GM19351 (cell line): ENCODE results near the gene SLC1A7.

Experiments used
- ATAC-seq: cut with Tn5 transposase; IDR thresholded peaks from one replicate; pipeline ENCODE4 v1.9.1; 2021; ENCODE audit warnings: mild to moderate bottlenecking, moderate library complexity; ENCODE audit not compliant: unreplicated experiment

The SLC1A7 gene

DNA sequence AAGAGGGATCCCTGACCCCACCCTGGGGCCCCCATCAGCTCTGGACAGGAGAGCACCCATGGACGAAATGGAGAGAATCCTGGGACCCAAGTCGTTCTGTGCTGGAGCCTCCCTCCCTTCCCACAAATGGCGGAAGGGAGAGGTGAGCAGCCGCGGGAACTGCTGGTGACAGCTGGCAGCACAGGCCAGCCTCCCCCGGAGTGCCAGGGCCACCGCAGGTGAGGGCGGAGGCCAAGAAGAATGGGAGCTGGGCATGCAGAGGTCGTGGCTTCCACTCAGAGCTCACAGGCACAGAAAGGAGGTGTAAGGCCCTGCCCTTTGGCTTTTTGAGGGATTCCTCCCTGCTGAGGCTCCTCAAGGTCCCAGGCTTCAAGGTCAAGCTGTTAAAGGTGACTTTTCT lies 24.6 kb downstream of the SLC1A7 start:
- no peak for ATAC-seq

DNA sequence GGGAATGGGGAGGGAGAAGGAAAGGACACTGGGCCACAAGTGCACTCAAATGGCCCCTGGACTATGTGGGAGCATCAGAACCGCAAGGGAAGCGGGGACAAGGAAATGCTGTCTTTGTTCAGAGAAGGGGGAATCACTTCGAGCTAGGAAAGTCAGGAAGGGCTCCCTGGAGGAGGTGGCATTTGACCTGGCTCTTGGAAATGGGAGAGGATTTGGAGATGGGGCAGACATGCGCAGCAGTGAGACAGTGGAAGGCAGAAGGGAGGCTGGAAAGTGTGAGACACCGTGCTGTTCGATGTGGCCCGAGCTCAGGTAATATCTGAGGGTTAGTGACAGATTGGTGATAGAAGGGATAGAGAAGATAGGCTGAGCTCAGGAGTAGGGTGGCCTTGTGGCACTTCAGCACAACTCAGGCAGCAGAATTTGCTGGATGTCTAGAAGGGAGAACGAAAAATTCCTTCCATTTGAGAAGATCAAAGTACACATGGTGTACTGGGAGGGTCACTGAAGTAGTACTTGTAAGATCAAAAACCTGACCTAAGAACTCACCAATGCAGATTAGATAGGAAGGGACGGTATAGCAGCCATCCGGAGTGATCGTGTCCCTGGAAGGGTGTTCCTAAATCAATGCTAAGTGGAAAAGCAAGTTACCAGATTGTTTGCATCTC lies 25.4 kb downstream of the SLC1A7 start:
- no peak for ATAC-seq

GRCh38 chr1:53116307-53116810 lies 26.1 kb downstream of the SLC1A7 start:
- ATAC-seq = no peak

- ATAC-seq = no peak
Observed at GRCh38 chr1:53115403-53116306, 26.8 kb downstream of the SLC1A7 start.

DNA sequence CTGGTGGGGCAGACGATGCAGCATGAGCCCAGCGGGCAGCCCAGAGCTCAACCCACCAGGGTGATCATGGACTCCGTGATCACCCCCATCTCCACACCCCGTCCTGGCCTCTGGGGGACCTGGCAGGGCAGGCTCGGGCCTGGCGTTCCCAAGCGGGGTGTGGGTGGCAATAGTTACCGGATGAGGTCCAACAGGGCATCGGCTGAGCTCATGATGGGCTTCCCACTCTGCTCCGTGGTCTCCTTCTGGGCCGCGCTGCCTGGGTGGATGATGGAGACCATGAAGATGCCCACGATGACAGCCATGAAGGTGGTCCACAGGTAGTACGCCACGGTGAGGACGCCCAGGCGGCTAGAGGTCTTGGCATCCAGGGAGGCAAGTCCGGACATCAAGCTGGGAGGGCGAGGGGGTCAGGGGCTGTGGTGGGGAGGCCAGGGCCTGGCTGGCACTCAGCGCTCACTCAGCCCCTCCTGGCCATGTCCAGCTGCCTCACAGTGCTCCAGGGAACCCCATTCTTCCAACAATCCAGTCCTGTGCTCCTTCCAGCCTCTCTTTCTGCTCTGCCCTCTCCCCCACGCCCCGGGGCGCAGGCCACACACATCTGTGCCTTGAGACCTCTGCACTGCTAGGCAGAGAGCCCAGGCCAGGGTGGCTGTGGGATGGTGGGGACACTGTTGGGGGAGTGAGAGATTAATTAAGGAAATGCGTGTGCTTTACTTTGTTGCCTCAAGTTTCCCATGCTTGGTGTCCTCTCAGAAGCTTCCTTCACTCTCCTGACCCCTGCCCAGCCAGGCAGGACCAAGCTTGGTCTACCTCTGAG lies 27.6 kb downstream of the SLC1A7 start:
- ATAC-seq = no peak

GRCh38 chr1:53114090-53114489 lies 28.3 kb downstream of the SLC1A7 start:
- no peak for ATAC-seq

DNA sequence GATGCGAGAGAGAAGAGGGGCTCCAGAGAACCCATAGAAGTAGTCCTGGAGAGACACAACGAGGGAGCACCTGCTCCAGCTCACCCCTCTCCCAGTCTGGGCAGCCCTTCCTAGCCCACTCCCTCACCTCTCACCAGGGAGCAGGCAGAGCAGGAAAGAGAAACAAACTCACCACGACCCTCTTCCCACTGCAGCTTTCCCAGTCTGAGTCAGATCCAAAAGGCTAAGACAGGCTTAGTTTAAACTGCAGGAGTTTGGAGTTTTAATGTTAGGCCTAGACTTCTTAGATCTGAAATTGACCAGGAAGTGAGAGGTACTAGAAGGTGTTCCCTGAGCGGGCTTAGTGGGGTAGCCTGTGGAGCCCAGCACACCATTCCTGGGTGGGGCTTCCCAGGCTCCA lies 29.6 kb downstream of the SLC1A7 start:
- ATAC-seq = no peak

- ATAC-seq = no peak
Observed at GRCh38 chr1:53112271-53112774, 30.1 kb downstream of the SLC1A7 start.

- no peak for ATAC-seq
Observed at GRCh38 chr1:53111693-53112092, 30.7 kb downstream of the SLC1A7 start.

DNA sequence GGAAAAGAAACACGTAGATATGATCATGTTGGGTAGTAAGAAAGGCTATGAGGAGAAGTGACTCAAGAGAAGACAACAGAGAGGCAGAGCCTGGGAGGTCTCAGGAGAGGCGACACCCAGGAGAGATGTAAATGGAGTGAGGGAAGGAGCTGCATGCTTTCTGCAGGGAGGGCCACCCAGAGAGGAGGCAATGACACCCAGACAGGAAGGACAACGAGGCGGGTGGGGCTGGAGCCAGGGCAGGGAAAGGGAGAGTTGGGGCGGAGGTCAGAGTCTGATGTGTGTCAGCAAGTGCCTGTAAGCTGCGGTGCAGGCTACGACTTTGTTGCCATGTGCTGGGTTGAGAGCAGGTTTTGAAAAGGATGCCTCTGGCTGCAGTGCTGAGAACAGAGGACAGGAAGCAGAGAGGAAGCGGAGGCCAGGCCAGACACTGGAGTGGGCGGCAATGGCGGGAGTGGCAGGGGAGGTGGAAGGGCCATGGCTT lies 31.3 kb downstream of the SLC1A7 start:
- ATAC-seq = no peak

DNA sequence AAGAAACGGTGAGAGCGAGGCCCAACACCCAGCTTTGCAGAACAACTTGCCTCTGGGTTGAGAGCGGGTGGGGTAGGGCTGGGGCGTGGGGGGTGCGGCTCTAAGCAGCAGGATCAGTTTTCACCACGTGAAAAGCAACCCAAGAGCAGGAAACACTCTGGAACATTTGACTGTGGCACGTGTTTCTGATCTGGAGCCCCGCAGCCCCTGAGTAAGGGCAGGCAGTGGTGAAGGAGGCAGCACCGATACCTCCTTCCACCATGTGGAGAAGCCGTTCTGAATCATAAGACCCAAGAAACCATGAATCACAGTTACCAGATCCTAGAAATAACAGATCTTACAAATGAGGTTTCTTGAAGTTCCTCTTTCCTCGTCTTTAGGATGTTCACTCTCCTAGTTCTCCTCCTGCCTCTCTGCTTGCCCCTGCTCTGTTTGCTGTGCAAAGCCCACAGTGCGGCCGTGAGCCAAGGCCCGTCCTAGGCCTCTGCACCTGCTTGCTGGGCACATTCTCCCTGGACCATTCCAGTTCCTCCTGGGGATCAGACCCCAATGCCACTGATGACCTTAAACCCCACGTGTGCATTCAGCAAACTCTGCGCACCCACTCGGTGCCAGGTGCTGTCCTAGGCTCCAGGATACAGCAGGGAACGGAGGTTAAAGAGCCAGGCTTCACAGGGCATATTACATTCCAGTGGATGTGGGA lies 31.9 kb downstream of the SLC1A7 start:
- no peak for ATAC-seq

DNA sequence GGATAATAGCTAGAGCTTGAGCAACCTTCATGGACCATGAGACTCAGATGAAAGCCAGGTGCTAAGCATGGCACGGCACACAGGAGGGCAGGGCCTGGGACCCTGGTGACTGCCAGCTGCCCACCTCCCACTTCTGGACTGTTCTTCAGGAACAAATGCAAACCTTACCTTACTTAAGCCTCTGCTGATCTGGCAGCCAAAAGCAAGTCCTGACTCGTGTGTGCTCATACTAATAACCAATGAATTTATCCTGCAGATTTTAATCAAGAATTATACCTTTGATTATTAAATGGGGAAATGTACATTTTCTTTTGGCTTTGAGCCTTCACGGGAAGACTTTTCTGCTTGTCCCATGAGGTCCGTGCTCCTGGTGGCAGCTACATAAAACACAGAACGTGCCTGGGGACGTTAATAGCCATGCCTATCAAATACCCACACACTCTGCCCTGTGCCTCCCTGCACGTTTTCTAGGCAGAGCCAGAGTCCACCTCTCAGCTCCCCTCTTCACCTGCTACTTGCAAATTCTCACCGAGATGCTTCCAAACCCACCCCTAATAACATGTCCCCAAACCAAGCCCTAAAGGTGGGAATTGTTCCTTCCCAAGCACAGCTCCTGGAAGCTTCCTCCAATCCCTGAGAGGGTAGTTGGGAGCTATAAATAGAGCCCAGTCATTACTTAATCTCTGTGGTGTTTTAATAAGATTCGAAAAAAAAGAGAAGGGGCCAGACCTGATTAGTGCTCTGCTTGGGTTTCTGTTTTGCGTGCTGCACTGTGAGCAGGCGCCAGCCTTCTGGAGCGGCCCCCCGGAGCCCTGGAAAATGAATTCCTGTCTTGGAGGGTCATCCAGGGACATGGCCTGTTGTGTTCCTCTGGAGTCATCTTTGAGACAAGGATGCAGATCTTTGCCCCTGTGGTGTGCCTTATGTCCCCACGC lies 33.5 kb downstream of the SLC1A7 start:
- no peak for ATAC-seq

- no peak for ATAC-seq
Observed at GRCh38 chr1:53107570-53108322, 34.7 kb downstream of the SLC1A7 start.

DNA sequence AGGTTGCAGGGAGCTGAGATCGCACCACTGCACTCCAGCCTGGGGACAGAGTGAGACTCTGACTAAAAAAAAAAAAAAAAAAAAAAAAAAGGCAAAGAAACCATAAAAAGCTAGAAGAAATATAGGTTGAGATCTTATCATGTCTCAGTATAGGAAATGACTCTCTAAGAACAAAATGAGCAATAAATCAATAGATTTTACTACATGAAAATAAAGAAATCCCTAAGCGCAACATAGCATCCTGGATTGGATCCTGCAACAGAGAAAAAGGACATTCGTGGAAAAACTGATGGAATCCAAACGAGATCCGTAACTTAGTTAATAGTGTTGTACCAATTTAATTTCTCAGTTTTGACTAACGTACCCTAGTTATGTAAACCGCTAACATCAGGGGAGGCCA lies 35.3 kb downstream of the SLC1A7 start:
- ATAC-seq = no peak

- ATAC-seq = no peak
Observed at GRCh38 chr1:53104289-53104913, 38.0 kb downstream of the SLC1A7 start.

- ATAC-seq = no peak
Observed at GRCh38 chr1:53094533-53094919, 47.9 kb downstream of the SLC1A7 start.

DNA sequence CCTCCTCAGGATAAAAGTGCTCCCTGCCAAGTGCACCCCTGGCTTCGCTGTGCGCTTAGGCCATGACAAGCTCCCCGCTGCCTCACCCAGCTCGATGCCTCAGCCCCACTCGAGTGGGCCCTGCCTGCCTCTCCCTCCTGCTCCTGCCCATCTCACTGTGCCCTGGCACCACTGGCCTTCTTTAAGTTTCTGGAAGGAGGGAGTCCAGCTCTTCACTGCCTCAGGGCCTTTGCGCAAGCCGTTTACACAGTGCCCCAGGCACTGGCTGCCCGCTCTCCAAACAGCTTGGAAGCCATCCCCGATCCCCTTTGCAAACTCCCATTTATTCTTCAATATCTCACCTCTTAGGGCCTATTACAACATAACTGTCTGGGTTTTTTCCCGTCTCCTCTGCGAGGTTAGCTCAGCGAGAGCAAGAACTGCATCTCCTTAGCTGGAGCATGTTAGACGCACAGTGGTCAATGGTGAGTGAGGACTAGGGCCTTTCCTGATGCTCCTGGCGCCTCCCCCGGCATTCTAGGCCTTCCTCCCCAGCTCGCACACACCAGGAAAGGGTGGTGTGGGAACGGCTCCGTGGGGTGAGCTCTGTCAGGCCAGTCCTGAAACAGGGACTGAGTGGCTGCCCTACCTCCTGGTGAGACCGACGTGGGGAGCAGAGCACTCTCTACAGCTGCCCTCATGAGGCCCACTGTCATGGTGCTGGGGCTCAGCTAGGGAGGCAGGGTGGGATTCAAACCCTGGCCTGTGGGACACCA lies 48.5 kb downstream of the SLC1A7 start:
- no peak for ATAC-seq

DNA sequence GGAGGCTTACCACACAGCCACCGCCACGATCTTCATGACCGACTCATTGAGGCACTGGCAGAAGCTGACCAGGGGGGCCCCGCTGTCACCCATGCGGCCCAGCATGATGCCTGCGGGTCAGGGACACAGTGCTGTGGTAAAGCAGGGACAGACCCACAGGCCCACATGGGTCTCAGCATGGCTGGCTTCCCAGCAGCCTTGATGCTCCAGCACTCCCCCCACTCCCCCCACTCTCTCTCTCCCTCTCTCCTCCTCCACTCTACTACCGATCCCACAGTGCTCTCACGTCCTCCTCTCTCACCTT lies 49.0 kb downstream of the SLC1A7 start:
- no peak for ATAC-seq
